IPS-18c (cell line): ENCODE data around the gene FCGR3B.
"Not testable (repeated sequence)": the region's sequence is repeated elsewhere in the genome, so short reads cannot be mapped to it uniquely, and the experiment has no call there.

Experiments
- H3K4me3 ChIP-seq: 2 replicates; pipeline ENCODE4 v1.7.0; 2013; ENCODE audit warnings: low read depth, mild to moderate bottlenecking, low read length, moderate library complexity; ENCODE audit not compliant: insufficient read depth
- H3K9me3 ChIP-seq: one replicate; pipeline ENCODE4 v1.6.1; 2013; ENCODE audit warnings: mild to moderate bottlenecking, low read length, moderate library complexity; ENCODE audit not compliant: control insufficient read depth, insufficient read depth

Gene FCGR3B

DNA sequence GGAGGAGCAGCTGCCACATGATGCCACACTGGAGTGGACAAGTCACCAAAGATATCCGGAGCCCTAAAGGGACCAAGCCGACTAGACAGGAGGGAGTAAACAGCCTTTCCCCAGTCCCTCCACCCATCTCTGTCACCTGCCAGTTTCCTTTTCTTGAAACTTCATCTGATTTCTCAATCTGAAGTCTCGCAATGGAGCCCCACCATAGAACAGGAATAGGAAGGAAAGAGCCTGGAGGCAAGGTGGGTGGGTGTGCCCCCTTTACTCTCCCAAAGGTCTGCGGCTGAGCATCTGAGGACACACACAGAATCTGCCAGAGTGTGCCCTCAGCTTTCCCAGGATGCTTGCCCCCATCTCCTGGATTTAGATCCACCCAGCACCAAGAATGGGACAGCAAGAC is at the start of gene FCGR3B:
Gene FCGR3B, minus strand, starts transcription at position 101 of the 400 bp plus-strand sequence. Its CDS starts 82 bp downstream, at position 19.
- H3K4me3 ChIP-seq, result no peak within 1 kb of the TSS
- no peaks in the 10 kb centered on the region for H3K9me3 ChIP-seq

DNA sequence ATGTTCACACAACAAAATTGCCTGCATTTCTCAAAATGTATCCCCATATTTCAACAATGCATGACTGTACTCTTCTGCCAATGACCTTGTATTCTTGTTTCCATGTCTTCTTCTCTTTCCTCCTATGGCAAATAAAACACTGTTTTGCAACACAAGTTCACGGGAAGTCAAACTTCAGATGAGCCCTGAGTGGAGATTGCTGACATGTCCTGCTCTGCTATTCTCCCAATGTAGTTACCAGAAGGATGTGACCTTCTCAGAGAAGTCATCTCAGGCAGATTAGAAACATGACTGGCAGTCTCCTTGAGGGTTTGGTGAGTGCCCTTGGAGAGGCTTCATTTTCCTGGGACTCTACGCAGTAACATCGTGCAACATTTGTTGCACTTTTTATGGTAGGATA is 47.5 kb upstream of the FCGR3B start:
- Histone ChIP-seq H3K9me3 (peaks cover 3% of the 10 kb centered on the region), H3K4me3 (no peak overlapping the region)

DNA sequence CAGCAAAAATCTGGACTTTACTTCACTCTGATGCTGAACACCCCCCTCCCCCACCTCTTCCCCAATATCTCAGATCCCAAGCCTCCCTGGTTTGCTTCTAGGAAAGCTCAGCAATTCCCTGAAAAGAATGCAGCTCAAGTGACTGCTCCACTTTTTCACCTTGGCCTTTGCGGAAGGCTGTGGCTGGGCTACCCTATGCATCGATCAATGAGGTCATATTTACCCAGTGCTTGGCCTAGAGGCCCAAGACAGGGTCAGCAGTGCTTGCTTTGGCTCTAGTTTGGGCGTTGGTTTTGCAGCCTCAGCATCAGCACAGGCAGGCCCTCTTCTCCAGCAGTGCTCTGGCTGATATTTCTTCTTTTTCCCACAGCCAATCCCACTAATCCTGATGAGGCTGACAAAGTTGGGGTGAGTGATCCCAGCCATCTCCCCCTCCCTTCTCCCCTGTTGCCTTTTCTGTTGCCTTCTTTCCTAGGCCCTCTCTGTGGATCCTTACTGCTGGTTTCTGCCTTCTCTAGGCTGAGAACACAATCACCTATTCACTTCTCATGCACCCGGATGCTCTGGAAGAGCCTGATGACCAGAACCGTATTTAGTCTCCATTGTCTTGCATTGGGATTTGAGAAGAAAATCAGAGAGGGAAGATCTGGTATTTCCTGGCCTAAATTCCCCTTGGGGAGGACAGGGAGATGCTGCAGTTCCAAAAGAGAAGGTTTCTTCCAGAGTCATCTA is 46.1 kb upstream of the FCGR3B start:
- Histone ChIP-seq H3K9me3 (peaks cover 3% of the 10 kb centered on the region), H3K4me3 (no peak overlapping the region)

DNA sequence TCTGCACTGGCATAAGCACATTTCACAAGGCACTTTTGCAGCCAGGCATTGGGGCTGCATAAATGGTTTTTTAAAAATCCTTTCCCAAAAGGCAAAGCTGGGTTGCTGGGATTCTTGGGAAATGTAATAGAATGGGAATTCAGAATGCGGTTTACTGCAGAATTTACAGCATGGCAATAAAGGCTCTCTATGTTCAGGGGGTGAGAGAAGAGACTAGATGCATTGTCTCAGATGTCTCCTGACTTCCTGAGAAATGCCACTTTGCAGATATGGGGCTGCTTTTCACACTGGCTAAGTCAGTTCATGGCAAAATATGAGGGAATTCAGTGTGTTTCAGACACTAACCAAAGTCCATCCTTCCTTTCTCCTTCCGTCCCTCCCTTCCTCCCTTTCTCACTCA is 45.5 kb upstream of the FCGR3B start:
- Histone ChIP-seq H3K4me3 (no peak overlapping the region), H3K9me3 (peaks cover 3% of the 10 kb centered on the region)

DNA sequence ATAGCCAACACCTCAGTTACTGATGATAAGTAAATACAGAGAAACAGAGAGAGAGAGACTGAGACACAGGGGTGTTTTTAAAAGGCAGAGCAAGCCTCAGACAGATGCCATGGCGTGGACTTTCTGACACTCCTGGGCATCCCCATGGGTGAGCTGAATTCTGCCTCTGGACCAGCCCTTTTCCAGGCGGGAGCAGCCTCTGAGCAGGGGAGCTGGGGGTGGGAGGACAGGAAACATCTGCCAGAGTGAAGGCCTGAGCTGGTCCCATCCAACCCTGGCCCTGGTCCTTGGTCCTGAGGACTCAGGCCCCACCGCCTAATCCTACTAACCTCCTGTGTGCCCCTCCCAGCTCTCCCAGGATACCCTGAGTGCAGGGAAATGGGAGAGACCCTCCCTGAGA is 43.9 kb upstream of the FCGR3B start:
- H3K4me3 ChIP-seq, H3K9me3 ChIP-seq: not testable (repeated sequence)

DNA sequence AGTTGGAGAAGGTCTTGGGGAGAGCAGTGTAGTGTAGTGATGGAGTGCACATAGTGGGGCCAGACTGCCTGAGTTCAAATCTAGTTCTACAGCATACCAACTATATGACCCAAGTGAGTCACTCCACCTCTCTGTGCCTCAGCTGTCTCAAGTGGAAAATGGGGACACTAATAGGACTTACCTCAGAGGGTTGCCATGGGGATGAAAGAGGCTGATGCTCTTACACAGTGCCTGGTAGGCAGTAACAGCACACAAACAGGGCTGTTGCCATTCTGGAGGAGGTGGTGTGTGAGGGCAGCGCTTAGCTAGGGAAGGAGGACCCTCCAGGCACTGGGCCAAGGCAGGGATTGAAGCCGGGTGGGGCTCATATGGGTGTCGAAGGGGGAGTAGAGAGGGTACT is 43.5 kb upstream of the FCGR3B start:
- not testable (repeated sequence) for H3K9me3 ChIP-seq, H3K4me3 ChIP-seq

DNA sequence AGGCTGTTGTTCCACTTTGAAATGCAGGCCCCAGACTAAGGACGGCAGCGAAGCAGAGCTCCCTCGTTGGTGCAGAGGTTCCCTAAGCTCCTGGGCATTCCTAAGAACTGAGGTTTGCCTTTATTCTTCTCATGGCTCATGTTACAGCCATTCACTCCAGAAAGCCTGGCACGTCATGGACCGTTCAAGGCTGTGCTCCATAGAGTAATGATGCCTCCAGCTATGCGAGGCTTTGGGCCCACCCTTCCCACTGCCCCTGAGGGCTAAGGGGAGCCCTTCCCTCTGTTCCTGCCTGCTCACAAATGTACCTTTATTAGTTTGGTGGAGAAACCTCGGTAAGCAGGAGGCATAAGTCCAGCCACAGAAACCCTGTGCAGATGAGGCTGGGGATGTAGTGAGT is 42.5 kb upstream of the FCGR3B start:
- H3K9me3 ChIP-seq, result not testable (repeated sequence)

DNA sequence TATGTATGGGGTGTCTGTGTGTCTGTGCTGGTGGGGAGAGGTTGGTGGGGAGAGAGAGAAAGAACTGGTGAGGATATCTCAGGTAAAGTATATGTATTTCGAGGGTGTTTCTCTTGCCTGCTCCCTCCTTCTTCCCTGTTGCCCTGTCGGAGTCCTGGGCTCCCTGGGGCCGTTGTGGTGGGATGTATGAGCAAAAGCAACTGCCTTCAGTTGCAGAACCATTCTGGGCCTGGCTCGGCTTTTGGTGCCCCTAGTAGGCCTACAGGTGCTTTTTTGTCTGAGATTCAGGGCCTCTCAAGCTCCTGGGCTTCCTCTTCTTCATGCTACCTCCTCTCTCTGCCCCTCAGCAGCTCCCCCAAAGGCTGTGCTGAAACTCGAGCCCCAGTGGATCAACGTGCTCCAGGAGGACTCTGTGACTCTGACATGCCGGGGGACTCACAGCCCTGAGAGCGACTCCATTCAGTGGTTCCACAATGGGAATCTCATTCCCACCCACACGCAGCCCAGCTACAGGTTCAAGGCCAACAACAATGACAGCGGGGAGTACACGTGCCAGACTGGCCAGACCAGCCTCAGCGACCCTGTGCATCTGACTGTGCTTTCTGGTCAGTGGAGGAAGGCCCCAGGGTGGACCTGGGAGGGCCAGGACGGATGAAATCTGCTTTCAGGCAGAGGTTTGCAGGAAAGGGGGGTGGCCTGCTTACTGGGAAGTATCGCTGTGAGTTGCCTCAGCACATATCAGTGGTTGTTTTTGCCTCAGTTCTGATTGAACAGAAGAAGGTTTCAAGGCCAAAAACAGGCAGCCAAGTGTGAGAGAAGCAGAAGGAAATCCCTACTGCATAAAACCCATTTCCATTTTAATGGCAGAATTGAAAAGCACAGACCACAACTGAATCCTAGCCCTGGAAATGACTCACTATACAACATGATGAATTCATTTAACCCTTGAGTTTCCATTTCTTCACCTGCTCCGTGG is 40.4 kb upstream of the FCGR3B start:
- not testable (repeated sequence) for H3K9me3 ChIP-seq, H3K4me3 ChIP-seq

More for the DNA sequence above, 42.5 kb upstream of the FCGR3B start:
- not testable (repeated sequence) for H3K4me3 ChIP-seq

DNA sequence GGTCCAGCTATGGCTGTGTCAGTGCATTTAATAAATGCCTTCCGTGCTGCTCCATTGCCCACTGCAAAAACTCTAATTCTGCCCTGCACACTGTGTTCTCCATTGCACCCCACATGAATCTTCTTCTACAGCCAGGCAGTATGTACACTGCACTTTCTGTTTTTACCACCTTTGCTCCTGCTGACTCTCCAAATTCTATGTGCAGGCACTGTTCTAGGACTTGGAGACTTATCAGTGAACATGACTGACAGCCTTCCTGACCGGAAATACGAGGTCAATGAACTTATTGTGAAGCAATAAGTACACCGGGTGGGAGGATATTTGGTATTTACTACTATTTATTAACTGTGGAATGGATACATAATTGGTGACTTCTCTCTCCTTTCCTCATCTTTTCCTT is 33.7 kb upstream of the FCGR3B start:
- H3K9me3 ChIP-seq, H3K4me3 ChIP-seq: not testable (repeated sequence)

DNA sequence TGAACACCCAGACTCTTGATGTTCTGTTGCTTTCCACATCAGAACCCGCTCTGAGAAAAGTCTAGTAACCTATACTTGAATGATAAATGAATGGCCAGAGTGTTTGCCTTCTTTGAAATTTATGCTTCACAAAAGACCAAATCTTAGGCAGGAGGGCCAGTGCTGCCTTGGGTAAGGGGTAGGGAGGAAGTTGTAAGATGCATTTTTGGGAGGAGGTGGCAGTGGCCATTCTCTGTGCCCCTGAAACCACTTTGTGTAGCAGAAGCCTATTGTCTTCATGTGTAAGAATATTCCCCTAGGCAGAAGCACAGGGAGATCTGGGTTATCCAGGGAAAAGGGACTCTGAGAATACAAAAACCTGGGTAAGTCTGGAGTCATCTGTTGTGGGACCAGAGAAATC is 32.6 kb upstream of the FCGR3B start:
- H3K4me3 ChIP-seq, H3K9me3 ChIP-seq: not testable (repeated sequence)

DNA sequence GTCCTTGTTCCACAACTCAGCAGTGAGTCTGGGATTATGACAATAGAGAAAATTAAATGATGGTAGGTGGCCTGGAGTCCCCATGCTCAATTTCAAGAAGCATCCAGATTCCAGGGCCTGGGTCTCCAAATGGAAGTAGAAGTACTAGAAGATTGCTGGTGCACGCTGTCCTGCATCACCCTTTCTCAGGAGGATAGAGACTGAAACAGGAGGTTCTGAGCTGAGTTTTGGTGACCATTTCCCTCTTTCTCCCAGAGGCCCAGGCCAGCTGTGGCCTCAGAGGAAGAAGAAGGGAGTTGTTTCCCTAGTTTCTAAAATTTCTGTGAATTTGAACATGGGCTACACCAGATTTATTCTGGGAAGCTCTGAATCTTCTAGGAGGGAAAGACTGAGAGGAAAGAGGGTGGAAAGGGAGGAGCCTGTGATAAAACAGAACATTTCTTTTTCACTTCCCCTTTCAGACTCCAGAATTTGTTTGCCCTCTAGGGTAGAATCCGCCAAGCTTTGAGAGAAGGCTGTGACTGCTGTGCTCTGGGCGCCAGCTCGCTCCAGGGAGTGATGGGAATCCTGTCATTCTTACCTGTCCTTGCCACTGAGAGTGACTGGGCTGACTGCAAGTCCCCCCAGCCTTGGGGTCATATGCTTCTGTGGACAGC is 31.8 kb upstream of the FCGR3B start, which contains the start of gene FCGR2B:
Gene FCGR2B, plus strand, starts transcription at position 460 of the 656 bp plus-strand sequence. Its CDS starts 99 bp downstream, at position 559.
- not testable (repeated sequence) for H3K9me3 ChIP-seq, H3K4me3 ChIP-seq

DNA sequence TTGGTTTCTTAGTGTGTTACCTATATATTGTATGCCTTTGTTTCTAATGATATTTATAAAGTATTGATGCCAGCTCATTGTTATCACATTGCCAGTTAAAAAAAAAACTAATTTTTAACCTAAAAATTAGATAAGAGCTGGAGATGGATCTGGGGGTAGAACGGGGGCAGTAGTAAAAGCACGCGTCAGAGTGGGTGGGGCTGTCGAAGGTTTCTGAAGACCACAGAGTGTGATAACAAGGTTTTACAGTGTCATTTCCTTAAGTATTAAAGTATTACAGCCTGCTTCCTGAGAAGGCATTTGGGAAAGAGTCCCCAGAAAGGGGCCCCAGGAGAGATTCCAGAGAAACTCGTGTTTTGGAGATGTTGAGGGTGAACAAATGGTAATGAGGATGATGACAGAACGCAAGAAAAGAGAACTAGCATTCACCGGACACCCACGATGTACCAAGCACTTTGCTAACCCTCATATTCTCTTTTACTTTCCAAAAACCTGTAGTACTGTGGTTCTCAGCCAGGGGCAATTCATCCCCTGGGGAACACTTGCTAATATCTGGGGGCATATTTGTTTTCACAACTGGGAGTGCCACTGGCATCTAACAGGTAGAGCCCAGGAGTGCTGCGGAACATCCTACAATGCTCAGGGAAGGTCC is 30.8 kb upstream of the FCGR3B start:
- not testable (repeated sequence) for H3K9me3 ChIP-seq, H3K4me3 ChIP-seq

DNA sequence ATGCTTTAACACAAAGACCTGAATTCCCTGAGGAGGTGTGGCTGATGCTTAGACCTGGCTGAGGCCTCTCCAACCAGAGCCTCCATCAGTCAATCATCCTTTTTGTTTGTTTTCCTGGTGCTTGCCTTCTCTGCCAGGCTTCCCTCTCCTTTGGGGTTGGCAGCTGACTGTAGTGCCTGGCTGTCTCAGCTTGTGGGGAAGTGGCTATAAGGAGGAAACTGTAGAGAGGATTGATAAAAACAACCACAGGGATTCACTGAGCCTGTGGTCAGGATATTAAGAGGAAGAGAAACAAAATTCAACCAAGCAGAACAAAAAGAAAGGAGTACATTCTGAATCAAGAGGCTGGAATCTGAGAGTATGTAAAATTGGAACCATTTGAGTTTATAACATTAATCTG is 27.5 kb upstream of the FCGR3B start:
- H3K9me3 ChIP-seq, H3K4me3 ChIP-seq: not testable (repeated sequence)

DNA sequence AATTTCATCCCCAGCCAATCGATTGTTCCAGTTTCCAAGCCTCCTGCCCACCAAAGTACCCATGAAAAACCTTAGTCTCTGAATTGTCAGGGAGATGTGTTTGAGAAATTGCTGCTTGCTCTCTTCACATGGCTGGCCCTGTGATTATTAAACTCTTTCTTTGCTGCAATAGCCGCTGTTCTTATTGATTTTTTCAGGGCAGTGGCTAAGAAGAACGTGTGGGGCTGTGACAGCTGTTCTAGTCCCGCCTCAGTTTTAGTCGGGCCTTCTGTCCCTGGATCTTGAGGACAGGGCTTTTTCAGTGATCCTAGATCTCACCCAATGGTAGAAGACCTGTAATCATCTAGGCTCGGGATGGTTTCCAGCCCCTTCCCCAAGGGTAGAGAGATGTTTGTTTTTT is 23.0 kb upstream of the FCGR3B start:
- H3K9me3 ChIP-seq, H3K4me3 ChIP-seq: not testable (repeated sequence)

DNA sequence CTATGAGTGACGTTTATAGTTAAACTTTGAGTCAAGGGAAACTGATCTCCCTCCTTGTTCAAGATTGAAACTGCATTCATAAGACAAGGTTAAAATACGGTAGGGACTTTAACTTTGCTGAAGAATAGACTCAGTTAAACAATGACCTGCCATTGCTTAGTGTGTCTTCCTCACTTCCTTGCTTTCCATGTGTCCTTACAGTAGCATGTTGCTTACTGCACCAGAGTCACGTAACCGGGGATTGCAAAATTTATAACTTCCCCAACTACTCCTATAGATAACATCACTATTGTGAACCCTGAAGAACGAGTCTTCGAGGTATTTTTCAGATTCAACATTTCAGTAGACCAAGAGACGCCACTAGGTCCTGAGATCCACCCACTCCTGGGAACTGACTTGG is 22.6 kb upstream of the FCGR3B start:
- H3K9me3 ChIP-seq, H3K4me3 ChIP-seq: not testable (repeated sequence)

DNA sequence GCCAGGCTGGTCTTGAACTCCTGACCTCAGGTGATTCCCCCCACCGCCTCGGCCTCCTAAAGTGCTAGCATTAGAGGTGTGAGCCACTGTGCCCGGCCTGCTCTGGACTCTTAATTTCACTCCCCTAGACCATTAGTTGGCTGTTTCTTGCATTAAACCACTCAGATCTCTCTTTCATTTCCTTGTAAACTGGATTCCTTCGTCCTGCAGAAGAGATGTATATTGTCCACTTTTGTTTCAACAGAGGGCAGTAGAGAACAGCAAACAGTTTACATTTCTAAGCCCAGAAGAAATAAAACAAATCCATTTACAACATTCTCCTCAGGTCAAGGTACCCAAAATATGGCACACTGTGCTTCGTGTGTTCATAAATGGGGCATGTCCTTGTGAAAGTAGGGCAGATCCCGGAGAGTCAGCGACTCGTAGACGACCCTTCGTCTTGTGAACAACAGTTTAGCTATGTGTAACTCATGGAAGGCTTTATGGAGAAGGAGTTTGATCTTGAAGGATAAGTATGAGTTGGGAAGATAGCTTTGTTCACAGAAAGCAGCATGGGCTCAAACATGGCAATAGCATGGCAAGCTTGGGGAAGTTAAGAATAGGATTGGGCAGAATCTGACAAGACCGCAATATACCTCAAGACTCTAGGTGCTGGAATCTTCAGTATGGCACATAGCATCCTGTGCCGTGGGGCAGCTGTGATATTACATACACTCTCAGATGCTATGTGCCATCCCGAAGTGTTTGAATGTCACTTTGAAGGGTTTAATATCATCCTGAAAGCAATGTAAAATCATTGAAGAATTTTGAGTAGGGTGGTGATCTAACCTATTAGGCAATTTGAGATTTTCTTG is 16.8 kb upstream of the FCGR3B start:
- H3K9me3 ChIP-seq, H3K4me3 ChIP-seq: not testable (repeated sequence)
